Measurements from ENCODE around the gene INTS1.
"Not testable (repeated sequence)": the region's sequence is repeated elsewhere in the genome, so short reads cannot be mapped to it uniquely, and the experiment has no call there.

Gene INTS1

GRCh38 chr7:1531979-1532455 lies 27.8 kb upstream of the INTS1 start:
- no peak for DNase-seq (ENCODE audit: low read depth)

GRCh38 chr7:1531263-1531978 lies 27.2 kb upstream of the INTS1 start:
- DNase-seq (ENCODE audit: low read depth): peak; percentile 31

GRCh38 chr7:1530946-1531262 lies 26.7 kb upstream of the INTS1 start:
- peak; percentile 42 for DNase-seq (ENCODE audit: low read depth)

- DNase-seq (ENCODE audit: low read depth): no peak
Measured at GRCh38 chr7:1529383-1530116, 25.4 kb upstream of the INTS1 start.

- no peak for DNase-seq (ENCODE audit: low read depth)
Measured at GRCh38 chr7:1526271-1526754, 22.1 kb upstream of the INTS1 start.

- DNase-seq (ENCODE audit: low read depth): no peak
Measured at GRCh38 chr7:1525409-1525808, 21.2 kb upstream of the INTS1 start.

- no peak for DNase-seq (ENCODE audit: low read depth)
Measured at GRCh38 chr7:1523844-1524243, 19.7 kb upstream of the INTS1 start.

- DNase-seq (ENCODE audit: low read depth): no peak
Measured at GRCh38 chr7:1523208-1523607, 19.0 kb upstream of the INTS1 start.

GRCh38 chr7:1521456-1521855 lies 17.3 kb upstream of the INTS1 start:
- DNase-seq (ENCODE audit: low read depth): no peak

GRCh38 chr7:1520539-1521234 lies 16.5 kb upstream of the INTS1 start:
- DNase-seq (ENCODE audit: low read depth): no peak

- DNase-seq (ENCODE audit: low read depth): not testable (repeated sequence)
Measured at GRCh38 chr7:1519322-1519922, 15.2 kb upstream of the INTS1 start.

- DNase-seq (ENCODE audit: low read depth): no peak
Measured at GRCh38 chr7:1516586-1517251, 12.5 kb upstream of the INTS1 start.

- DNase-seq (ENCODE audit: low read depth): not testable (repeated sequence)
Measured at GRCh38 chr7:1515509-1515967, 11.3 kb upstream of the INTS1 start.

- DNase-seq (ENCODE audit: low read depth): no peak
Measured at GRCh38 chr7:1514995-1515401, 10.8 kb upstream of the INTS1 start.

- DNase-seq (ENCODE audit: low read depth): no peak
Measured at GRCh38 chr7:1514407-1514806, 10.2 kb upstream of the INTS1 start.

GRCh38 chr7:1513657-1514095 lies 9.5 kb upstream of the INTS1 start:
- no peak for DNase-seq (ENCODE audit: low read depth)

GRCh38 chr7:1512781-1513656 lies 8.8 kb upstream of the INTS1 start:
- DNase-seq (ENCODE audit: low read depth): peak; percentile 33

GRCh38 chr7:1511444-1512422 lies 7.5 kb upstream of the INTS1 start:
- DNase-seq (ENCODE audit: low read depth): no peak

- DNase-seq (ENCODE audit: low read depth): no peak
Measured at GRCh38 chr7:1510780-1511154, 6.6 kb upstream of the INTS1 start.
